ENCODE results near the gene AIDA.
A peak's percentile ranks its signal among the peaks of the same experiment; 100 is the strongest.
"Not testable (repeated sequence)": the region's sequence is repeated elsewhere in the genome, so short reads cannot be mapped to it uniquely, and the experiment has no call there.

The AIDA gene, protein sequence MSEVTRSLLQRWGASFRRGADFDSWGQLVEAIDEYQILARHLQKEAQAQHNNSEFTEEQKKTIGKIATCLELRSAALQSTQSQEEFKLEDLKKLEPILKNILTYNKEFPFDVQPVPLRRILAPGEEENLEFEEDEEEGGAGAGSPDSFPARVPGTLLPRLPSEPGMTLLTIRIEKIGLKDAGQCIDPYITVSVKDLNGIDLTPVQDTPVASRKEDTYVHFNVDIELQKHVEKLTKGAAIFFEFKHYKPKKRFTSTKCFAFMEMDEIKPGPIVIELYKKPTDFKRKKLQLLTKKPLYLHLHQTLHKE

DNA sequence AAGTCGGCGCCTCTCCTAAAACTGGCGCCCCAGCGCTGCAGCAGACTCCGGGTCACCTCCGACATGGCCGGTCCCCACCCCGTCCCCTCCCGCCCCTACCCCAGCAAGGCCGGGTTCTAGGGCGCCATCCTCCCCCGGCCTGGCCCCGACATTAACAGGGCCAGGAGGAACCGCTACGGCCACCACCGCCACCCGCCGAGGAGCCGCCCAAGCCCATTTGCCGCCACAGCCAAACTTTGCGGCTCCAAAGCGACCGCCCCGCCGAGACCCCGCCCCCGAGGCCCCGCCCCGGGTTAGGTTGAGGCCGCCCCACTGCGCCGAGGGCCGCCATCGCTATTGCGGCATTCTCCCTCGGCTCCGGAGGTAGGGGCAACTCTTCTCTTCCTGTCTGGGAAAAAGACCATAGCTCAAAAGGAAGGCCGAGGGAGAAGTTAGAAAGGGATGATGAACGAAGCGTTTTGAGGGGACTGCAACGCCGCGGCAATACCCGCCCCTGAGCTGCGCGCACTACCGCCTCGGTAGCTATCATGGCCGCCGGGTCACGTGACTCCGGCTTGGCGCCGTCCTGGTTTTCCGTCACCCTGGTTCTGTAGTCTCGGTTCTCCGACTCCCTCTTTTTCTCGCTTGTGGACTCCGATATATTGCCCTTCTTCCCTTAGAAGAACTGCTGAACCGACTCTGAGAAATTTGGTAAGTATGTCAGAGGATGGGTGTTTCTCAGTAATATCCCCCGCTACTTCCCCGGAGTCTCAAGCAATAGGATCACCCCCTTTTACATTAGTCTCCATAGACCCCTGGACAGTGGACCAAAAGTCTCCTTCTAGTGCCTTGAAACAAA lies at the start of gene AIDA, which contains the start of gene BROX:
Gene AIDA (minus strand): TSS at position 239 of the 838 bp plus-strand sequence. CDS start 174 bp downstream, at position 65.
Gene BROX (plus strand): TSS at position 312 of the 838 bp plus-strand sequence. CDS start 3,136 bp downstream, outside the sequence.
- Histone ChIP-seq H3K9me3 (no peaks in the 10 kb centered on the region), H3K36me3 (replicated peaks) (peaks cover 10% of the 10 kb centered on the region), H3K27me3 (ENCODE audit: low read depth) (no peaks in the 10 kb centered on the region), H3K4me1 (peaks cover 13% of the 10 kb centered on the region), H3K4me3 (peak within 1 kb of the TSS; percentile 85)
- in situ Hi-C loops (cut with MboI; ENCODE audit: low sequenced_read_pairs) = loop anchor here (10.0 kb wide), 1 partner anchor 68 kb away; no protein-coding TSS in a partner anchor
- DNase-seq (ENCODE audit: low spot score in 2 of 2) = peak; percentile 79 to 95

DNA sequence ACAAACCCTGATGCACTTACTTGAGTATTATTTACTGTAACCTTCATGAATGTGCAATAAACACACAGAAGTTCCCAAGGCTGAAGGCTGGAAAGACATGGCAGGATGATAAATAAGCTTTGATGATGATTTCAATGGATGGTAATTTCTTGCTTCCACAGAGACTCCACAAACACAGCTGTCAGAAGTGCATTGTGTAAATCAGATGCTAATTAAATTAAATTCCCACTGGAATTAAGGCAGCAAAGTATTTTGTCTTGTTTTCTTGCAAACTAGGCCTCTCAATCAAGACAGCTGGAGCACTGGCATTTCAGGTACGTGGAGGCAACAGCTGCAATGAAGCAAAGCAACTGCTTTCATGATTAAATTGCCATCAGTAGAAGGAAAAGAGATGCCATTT lies 48.8 kb upstream of the AIDA start:
- Histone ChIP-seq H3K9me3 (no peaks in the 10 kb centered on the region), H3K4me1 (no peaks in the 10 kb centered on the region), H3K36me3 (replicated peaks) (no peaks in the 10 kb centered on the region), H3K27me3 (ENCODE audit: low read depth) (no peaks in the 10 kb centered on the region), H3K4me3 (no peak overlapping the region)
- in situ Hi-C loops (cut with MboI; ENCODE audit: low sequenced_read_pairs) = no loop called here
- no peak for DNase-seq (ENCODE audit: low spot score in 2 of 2)

DNA sequence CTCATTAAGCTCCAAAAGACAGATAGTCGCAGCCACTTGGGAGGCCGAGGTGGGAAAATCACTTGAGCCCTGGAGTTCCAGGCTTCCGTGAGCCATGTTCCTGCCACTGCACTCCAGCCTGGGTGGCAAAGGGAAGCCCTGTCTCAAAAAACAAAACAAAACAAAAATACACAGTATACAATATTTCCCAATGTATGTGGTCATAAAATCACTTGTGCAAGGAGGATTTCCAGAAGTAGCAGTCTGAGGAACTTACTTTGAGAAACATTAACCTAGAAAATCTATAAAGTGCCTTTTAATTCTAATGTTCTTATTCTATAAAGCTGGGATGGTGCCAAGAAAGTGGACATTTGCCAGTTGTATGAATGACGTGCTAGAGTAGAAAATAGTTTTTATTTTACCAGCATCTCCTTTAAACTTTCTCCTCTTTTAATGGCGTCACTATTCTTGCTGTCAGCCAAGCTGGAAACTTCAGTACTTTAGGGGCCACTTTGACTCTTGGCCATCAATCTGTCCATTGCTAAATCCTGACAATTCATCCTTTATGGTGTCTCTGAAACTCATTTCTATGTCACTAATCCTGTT lies 47.3 kb upstream of the AIDA start:
- H3K4me1 ChIP-seq = no peaks in the 10 kb centered on the region
- H3K36me3 ChIP-seq (replicated peaks) = no peaks in the 10 kb centered on the region
- H3K9me3 ChIP-seq = no peaks in the 10 kb centered on the region
- in situ Hi-C loops (cut with MboI; ENCODE audit: low sequenced_read_pairs) = no loop called here
- no peak for DNase-seq (ENCODE audit: low spot score in 2 of 2)
- no peaks in the 10 kb centered on the region for H3K27me3 ChIP-seq (ENCODE audit: low read depth)
- no peak overlapping the region for H3K4me3 ChIP-seq

DNA sequence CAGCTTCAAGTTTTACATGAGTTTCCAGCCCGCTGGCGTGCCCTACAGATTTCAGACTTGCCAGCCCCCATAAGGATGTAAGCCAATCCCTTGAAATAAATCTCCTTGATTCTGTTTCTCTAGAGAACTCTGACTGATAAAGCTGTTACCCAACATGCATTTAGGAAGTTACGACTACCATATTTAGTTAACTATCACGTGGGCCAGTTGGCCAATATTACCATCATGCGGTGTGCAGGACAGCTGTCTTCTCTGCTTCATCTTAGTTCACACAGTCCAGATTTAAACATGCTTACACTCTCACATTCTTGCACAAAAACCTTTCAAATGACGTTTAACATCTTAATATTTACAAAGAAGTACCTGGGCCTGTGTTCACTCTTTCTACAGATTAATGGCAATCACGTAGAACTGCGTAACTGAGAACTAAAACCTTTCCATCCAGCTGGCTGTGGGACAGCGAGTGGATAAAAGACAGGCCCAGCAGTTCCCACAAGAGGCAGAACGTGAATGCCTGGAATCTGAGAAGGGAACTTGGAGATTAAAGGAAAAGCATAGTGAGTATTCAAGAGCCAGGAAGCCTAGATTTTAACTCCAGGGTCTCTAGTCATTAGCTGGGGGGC lies 45.5 kb upstream of the AIDA start:
- in situ Hi-C loops (cut with MboI; ENCODE audit: low sequenced_read_pairs) = no loop called here
- no peaks in the 10 kb centered on the region for H3K4me1 ChIP-seq
- H3K9me3 ChIP-seq = no peaks in the 10 kb centered on the region
- H3K36me3 ChIP-seq (replicated peaks) = no peaks in the 10 kb centered on the region
- DNase-seq (ENCODE audit: low spot score in 2 of 2) = no peak
- no peaks in the 10 kb centered on the region for H3K27me3 ChIP-seq (ENCODE audit: low read depth)
- no peak overlapping the region for H3K4me3 ChIP-seq

DNA sequence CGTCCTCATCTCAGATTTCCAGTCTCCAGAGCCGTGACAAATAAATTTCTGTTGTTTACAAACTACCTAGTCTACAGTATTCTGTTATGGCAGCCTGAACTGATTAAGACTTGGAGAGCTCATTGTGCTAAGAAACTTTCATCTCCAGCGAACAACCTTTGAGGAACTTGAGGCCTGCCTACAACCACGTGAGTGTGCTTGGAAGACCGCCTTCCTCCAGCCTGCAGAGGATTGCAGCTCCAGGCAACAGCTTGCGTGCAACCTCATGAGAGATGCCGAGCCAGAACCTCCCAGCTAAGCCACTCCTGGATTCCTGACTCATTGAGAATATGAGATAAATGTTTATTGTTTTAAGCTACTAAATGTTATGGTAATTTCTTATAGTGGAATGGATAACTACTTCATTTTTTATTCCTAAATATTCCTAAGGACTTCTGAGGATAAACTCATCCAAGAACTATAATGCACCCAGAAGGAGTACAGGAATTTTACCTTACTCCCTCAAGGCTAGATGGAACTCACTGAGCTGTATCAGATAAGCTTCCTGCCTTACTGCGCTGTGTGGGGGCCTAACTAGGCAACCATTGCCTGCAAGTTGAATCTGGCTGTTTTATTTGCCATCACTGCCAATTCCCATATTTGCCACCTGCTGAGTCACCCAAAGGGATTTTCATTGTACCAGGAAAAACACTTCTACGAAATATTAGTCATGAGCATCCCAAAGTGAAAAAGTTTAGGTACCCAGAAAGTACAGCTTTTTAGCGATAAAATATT lies 42.3 kb upstream of the AIDA start:
- H3K27me3 ChIP-seq (ENCODE audit: low read depth) = no peaks in the 10 kb centered on the region; the same call in 1 of the 2 replicates
- H3K36me3 ChIP-seq (replicated peaks) = no peaks in the 10 kb centered on the region
- H3K4me3 ChIP-seq = no peak overlapping the region
- no peak for DNase-seq (ENCODE audit: low spot score in 2 of 2)
- in situ Hi-C loops (cut with MboI; ENCODE audit: low sequenced_read_pairs) = no loop called here
- H3K4me1 ChIP-seq = no peaks in the 10 kb centered on the region
- H3K9me3 ChIP-seq = no peaks in the 10 kb centered on the region

DNA sequence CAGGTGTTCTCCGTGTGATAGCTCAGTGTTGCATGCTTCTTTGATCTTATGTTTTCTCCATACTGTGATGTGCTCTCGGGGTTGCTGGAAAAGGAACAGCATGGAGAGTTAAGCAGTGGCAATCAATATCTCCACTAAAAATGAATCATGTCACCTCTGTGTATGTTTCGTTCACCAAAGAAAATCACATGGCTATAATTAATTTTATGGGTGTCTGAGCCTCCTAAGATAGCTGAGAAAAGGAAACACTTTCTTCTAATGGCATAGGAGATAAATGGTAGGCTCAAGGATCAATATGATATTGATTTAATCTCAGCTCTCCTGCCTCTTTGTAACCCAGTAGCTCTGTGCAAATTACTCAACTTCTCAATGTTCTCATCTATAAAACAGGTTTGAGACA lies 39.0 kb upstream of the AIDA start:
- no peaks in the 10 kb centered on the region for H3K36me3 ChIP-seq (replicated peaks)
- no peaks in the 10 kb centered on the region for H3K9me3 ChIP-seq
- in situ Hi-C loops (cut with MboI; ENCODE audit: low sequenced_read_pairs) = no loop called here
- H3K27me3 ChIP-seq (ENCODE audit: low read depth) = peaks cover 10% of the 10 kb centered on the region; the same call in 1 of the 2 replicates
- DNase-seq (ENCODE audit: low spot score in 2 of 2) = no peak
- no peak overlapping the region for H3K4me3 ChIP-seq
- no peaks in the 10 kb centered on the region for H3K4me1 ChIP-seq

DNA sequence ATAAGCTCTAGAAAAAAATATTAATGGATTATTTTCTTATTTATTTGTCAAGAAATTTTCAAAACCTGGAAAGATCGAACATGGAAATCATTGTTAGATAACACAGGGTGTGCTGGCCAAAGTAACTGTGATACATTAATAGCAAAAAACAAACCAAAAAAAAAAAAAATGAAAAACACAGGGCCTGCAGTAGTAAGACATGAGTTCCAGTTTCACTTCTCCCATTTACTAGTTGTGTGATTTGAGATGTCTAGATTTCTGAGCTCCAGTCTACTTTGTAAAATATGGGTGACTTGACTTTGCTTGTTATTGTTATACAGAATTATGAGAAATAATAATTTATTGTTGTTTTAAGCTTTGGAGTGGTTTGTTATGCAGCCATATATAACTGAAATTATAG lies 38.4 kb upstream of the AIDA start:
- no peaks in the 10 kb centered on the region for H3K9me3 ChIP-seq
- H3K4me3 ChIP-seq = no peak overlapping the region
- DNase-seq (ENCODE audit: low spot score in 2 of 2) = no peak
- peaks cover 10% of the 10 kb centered on the region; the same call in 1 of the 2 replicates for H3K27me3 ChIP-seq (ENCODE audit: low read depth)
- no peaks in the 10 kb centered on the region for H3K36me3 ChIP-seq (replicated peaks)
- no peaks in the 10 kb centered on the region for H3K4me1 ChIP-seq
- in situ Hi-C loops (cut with MboI; ENCODE audit: low sequenced_read_pairs) = no loop called here

DNA sequence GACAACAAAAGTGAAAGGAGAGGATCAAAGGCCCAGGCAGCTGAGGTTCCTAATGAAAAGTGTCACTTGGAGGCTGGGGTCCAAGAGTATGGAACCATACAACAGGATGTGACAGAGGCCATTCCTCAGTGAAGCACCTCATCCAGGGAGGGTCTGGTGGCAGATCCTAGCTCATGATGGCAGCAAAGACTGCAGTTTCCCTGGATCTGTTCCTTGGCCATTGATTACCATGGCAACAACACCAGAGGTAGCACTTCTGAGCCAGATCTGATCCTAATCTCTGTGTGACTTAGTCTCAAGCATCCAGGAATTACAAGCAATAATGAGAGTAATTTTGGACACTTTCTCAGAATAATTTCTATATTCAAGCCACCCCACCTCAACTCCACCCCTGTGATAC lies 37.6 kb upstream of the AIDA start:
- in situ Hi-C loops (cut with MboI; ENCODE audit: low sequenced_read_pairs) = no loop called here
- Histone ChIP-seq H3K27me3 (ENCODE audit: low read depth) (peaks cover 10% of the 10 kb centered on the region; the same call in 1 of the 2 replicates), H3K4me1 (no peaks in the 10 kb centered on the region), H3K36me3 (replicated peaks) (no peaks in the 10 kb centered on the region), H3K4me3 (no peak overlapping the region), H3K9me3 (no peaks in the 10 kb centered on the region)
- DNase-seq (ENCODE audit: low spot score in 2 of 2) = no peak

DNA sequence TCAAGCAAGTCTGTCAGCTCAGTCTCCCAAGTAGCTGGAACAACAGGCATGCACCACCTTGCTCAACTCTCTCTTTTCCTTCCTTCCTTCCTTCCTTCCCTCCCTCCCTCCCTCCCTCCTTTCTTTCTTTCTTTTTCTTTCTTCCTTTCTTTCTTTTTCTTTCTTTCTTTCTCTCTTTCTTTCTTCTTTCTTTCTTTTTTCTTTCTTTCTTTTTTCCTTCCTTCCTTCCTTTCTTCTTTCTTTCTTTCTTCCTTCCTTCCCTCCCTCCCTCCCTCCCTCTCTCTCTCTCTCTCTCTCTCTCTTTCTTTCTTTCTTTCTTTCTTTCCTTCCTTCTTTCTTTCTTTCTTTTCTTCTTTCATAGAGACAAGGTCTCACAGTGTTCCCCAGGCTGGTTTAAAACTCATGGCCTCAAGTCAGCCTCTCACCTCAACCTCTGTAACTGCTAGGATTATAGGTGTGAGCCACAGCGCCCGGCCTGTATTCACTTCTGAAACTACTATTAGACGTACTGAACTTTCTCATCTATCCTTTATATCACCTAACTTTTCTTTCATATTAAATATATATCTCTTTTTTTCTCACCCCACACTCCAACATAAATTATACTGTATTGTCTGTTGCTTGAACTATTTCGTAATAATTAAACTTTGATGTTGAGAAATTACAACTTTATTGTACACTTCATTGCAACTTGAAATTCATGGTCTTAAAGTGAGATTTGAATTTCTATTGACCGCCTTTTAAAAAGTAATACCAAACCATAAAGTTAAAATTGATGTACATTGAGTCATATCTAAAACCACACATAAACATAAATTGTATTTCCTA lies 29.6 kb upstream of the AIDA start:
- H3K4me1 ChIP-seq; DNase-seq (ENCODE audit: low spot score in 2 of 2); H3K9me3 ChIP-seq; H3K27me3 ChIP-seq (ENCODE audit: low read depth); H3K4me3 ChIP-seq; in situ Hi-C loops (cut with MboI; ENCODE audit: low sequenced_read_pairs); H3K36me3 ChIP-seq (replicated peaks): not testable (repeated sequence)

- no peaks in the 10 kb centered on the region for H3K4me1 ChIP-seq
- in situ Hi-C loops (cut with MboI; ENCODE audit: low sequenced_read_pairs) = no loop called here
- no peaks in the 10 kb centered on the region for H3K9me3 ChIP-seq
- no peaks in the 10 kb centered on the region for H3K27me3 ChIP-seq (ENCODE audit: low read depth)
- no peak for DNase-seq (ENCODE audit: low spot score in 2 of 2)
- no peak overlapping the region for H3K4me3 ChIP-seq
- H3K36me3 ChIP-seq (replicated peaks) = peaks cover under 1% of the 10 kb centered on the region
These were observed 27.6 kb upstream of the AIDA start for GRCh38 chr1:222739929-222740328.

GRCh38 chr1:222739465-222739864 lies 27.2 kb upstream of the AIDA start:
- in situ Hi-C loops (cut with MboI; ENCODE audit: low sequenced_read_pairs) = no loop called here
- Histone ChIP-seq H3K36me3 (replicated peaks) (peaks cover 5% of the 10 kb centered on the region), H3K4me3 (no peak overlapping the region), H3K9me3 (no peaks in the 10 kb centered on the region), H3K4me1 (no peaks in the 10 kb centered on the region), H3K27me3 (ENCODE audit: low read depth) (no peaks in the 10 kb centered on the region)
- no peak for DNase-seq (ENCODE audit: low spot score in 2 of 2)

- DNase-seq (ENCODE audit: low spot score in 2 of 2) = no peak
- no peaks in the 10 kb centered on the region for H3K9me3 ChIP-seq
- H3K4me1 ChIP-seq = no peaks in the 10 kb centered on the region
- H3K27me3 ChIP-seq (ENCODE audit: low read depth) = no peaks in the 10 kb centered on the region
- H3K4me3 ChIP-seq = no peak within 1 kb of the TSS
- in situ Hi-C loops (cut with MboI; ENCODE audit: low sequenced_read_pairs) = no loop called here
- peaks cover 24% of the 10 kb centered on the region for H3K36me3 ChIP-seq (replicated peaks)
These were observed 24.7 kb upstream of the AIDA start, which contains the start of gene FAM177B for GRCh38 chr1:222736972-222737371. Gene FAM177B, plus strand, starts transcription at chr1:222737202. Its CDS starts 9,344 bp downstream, at chr1:222746546.

Measured in HAP-1 (cell line).